ENCODE data around the gene NCAM1. TPM values are rescaled to one million over a fixed set of nuclear protein-coding genes. Genes with fewer than 3 reads are reported as not detected.

The NCAM1 gene
- total RNA-seq, 4 donors from 2014 or later = 56.3 to 193 (median 70.2) TPM

DNA sequence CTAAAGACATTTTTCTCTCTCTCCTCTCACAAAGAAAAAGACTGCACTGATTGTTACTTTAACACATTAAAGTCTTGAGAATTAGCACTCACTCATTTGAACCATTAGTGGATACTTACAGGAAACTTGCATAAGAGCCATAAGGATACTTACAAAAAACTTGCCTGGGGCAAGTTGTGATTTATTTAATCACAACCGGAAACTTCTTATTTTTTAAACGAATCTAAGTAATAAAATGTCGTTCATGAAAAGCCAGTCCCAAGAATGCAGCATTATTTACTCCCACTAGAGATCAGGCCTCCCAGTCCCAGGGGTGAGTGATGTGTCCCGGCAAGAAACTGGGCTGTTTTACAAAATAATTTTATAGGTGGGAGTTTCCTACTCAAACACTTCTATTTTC lies 293.9 kb downstream of the NCAM1 start:
- ATAC-seq = no peak
- H3K4me1 ChIP-seq = no peaks in the 10 kb centered on the region
- no peak overlapping the region for H3K27ac ChIP-seq
- no peaks in the 10 kb centered on the region for H3K27me3 ChIP-seq
- no peak for TF ChIP-seq POLR2A (IDR thresholded peaks at IDR 0.05)
- no peak for TF ChIP-seq EP300 (IDR thresholded peaks at IDR 0.05)
- TF ChIP-seq, protein P1, sequence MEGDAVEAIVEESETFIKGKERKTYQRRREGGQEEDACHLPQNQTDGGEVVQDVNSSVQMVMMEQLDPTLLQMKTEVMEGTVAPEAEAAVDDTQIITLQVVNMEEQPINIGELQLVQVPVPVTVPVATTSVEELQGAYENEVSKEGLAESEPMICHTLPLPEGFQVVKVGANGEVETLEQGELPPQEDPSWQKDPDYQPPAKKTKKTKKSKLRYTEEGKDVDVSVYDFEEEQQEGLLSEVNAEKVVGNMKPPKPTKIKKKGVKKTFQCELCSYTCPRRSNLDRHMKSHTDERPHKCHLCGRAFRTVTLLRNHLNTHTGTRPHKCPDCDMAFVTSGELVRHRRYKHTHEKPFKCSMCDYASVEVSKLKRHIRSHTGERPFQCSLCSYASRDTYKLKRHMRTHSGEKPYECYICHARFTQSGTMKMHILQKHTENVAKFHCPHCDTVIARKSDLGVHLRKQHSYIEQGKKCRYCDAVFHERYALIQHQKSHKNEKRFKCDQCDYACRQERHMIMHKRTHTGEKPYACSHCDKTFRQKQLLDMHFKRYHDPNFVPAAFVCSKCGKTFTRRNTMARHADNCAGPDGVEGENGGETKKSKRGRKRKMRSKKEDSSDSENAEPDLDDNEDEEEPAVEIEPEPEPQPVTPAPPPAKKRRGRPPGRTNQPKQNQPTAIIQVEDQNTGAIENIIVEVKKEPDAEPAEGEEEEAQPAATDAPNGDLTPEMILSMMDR (IDR thresholded peaks at IDR 0.05) = no peak
- TF ChIP-seq POLR2AphosphoS5 (IDR thresholded peaks at IDR 0.05) = no peak
- H3K36me3 ChIP-seq = peaks cover 0 to 32% of the 10 kb centered on the region in 2 donors
- H3K4me3 ChIP-seq = no peak overlapping the region
- 57 to 68% methylated on average over 4 of the region's 4 CpGs for WGBS, 2 donors (ENCODE audit: low coverage in 1 of 2)
- H3K9me3 ChIP-seq = no peaks in the 10 kb centered on the region

DNA sequence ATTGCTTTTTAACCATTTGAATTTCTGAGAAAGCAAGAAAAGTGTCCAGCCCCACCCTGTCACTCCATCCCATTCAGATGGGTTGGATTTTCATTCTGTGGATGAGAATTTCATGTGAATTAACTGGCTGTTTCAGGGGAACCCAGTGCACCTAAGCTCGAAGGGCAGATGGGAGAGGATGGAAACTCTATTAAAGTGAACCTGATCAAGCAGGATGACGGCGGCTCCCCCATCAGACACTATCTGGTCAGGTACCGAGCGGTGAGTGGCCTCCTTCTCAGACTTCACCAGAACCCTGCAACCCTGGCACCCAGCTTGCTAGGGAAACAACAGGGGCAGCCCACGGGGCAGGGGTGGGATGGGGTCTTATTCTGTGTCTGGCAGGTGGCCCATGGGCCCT lies 294.5 kb downstream of the NCAM1 start:
- WGBS, 2 donors (ENCODE audit: low coverage in 1 of 2) = 83 to 100% methylated on average over 1 to 2 of the region's 6 CpGs
- Histone ChIP-seq H3K36me3 (peaks cover 0 to 38% of the 10 kb centered on the region in 2 donors), H3K4me1 (no peaks in the 10 kb centered on the region), H3K4me3 (no peak overlapping the region), H3K27ac (no peak overlapping the region), H3K27me3 (no peaks in the 10 kb centered on the region), H3K9me3 (no peaks in the 10 kb centered on the region)
- no peak for ATAC-seq
- no peak for TF ChIP-seq POLR2A (IDR thresholded peaks at IDR 0.05)
- TF ChIP-seq EP300 (IDR thresholded peaks at IDR 0.05) = no peak
- TF ChIP-seq, protein P1 (IDR thresholded peaks at IDR 0.05) = no peak
- TF ChIP-seq POLR2AphosphoS5 (IDR thresholded peaks at IDR 0.05) = no peak

DNA sequence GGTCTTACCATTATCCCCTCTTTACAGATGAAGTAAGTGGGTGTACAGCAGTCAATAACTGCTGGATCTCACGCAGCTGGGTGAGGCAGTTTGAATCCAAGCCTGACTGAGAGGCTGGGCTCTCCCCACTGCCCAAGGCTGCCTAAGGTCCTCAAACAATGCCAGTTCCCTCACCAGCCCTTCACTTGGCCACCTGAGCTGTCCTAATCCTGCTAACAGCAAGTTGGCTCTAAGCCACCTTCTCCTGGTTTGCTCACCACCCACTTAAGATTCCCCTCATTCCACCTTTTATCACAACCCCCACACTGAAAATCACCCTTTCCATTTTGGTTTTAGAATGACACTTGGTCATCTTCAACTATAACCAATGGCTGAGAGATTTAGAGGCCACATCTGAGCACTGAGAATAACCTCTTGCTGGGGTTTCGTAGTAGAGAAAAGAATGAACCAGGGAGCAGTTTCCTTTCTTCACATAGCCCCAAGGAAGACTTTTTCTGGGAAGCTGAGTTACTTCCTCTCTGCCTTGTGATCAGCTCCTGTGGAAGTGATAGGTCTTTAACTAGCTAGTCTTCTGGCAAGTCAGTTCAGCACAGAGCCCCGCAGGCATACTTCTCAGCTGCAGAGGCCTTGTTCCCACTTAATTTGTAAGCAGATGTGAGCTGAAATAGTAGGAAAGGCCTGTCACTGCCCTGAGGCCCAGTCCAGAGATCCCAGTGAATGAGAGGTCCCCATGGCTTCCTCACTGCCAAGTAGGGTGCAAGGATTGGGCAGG lies 295.4 kb downstream of the NCAM1 start:
- H3K36me3 ChIP-seq = peaks cover 0 to 47% of the 10 kb centered on the region in 2 donors
- H3K4me1 ChIP-seq = no peaks in the 10 kb centered on the region
- WGBS, 2 donors (ENCODE audit: low coverage in 1 of 2) = 79 to 86% methylated on average over 2 to 3 of the region's 3 CpGs
- H3K27me3 ChIP-seq = no peaks in the 10 kb centered on the region
- H3K4me3 ChIP-seq = no peak overlapping the region
- TF ChIP-seq POLR2AphosphoS5 (IDR thresholded peaks at IDR 0.05) = no peak
- no peaks in the 10 kb centered on the region for H3K9me3 ChIP-seq
- H3K27ac ChIP-seq = no peak overlapping the region
- no peak for ATAC-seq

GRCh38 chr11:113260096-113260425 lies 298.8 kb downstream of the NCAM1 start:
- Histone ChIP-seq H3K27me3 (no peaks in the 10 kb centered on the region), H3K4me3 (no peak overlapping the region), H3K9me3 (no peaks in the 10 kb centered on the region), H3K27ac (no peak overlapping the region), H3K4me1 (no peaks in the 10 kb centered on the region), H3K36me3 (peaks cover 0 to 78% of the 10 kb centered on the region in 2 donors)
- ATAC-seq = no peak
- WGBS, 2 donors (ENCODE audit: low coverage in 1 of 2) = 93 to 97% methylated on average over 3 to 9 of the region's 9 CpGs
- TF ChIP-seq POLR2AphosphoS5 (IDR thresholded peaks at IDR 0.05) = no peak
- TF ChIP-seq, protein P1 (IDR thresholded peaks at IDR 0.05) = no peak
- no peak for TF ChIP-seq EP300 (IDR thresholded peaks at IDR 0.05)
- TF ChIP-seq POLR2A (IDR thresholded peaks at IDR 0.05) = no peak

DNA sequence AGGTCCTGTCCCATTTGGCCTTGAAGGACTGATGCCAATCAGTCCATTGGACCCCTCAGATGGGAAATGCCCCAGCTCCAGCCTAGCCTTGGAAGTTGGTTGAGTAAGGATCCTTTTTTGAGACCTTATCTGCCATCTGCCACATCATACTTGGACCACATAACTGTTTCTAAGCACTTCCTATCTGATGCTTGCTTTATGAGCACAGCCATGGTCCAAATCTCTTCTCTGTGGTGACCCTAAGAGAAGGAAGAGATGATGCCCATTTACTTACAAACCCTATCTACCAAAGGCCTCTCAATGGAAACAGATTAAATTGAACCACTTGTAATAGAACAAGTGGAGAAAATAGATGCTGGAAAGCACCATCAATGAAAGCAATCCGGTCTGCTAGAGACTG lies 299.3 kb downstream of the NCAM1 start:
- 83% methylated on average over 1 of the region's 1 CpG; no CpG with 5 or more reads in 1 of the 2 donors for WGBS, 2 donors (ENCODE audit: low coverage in 1 of 2)
- Histone ChIP-seq H3K9me3 (no peaks in the 10 kb centered on the region), H3K27ac (no peak overlapping the region), H3K4me3 (no peak overlapping the region), H3K36me3 (peaks cover 0 to 82% of the 10 kb centered on the region in 2 donors), H3K27me3 (no peaks in the 10 kb centered on the region), H3K4me1 (no peaks in the 10 kb centered on the region)
- no peak for ATAC-seq
- no peak for TF ChIP-seq POLR2A (IDR thresholded peaks at IDR 0.05)
- no peak for TF ChIP-seq POLR2AphosphoS5 (IDR thresholded peaks at IDR 0.05)
- TF ChIP-seq, protein P1 (IDR thresholded peaks at IDR 0.05) = no peak
- TF ChIP-seq EP300 (IDR thresholded peaks at IDR 0.05) = no peak
